Activated naive CD8-positive, alpha-beta T cell treated with anti-CD3 and anti-CD28 coated beads, Interleukin-2, amount 50 U/mL, for 16 hours (primary cell): ENCODE measurements around the gene CREB3L4.
"Not testable (repeated sequence)": the region's sequence is repeated elsewhere in the genome, so short reads cannot be mapped to it uniquely, and the experiment has no call there.

Source experiments
- DNase-seq: peaks from one replicate; pipeline ENCODE4 v3.0.0-alpha.2; 2020; ENCODE audit warnings: low read depth, low spot score

Gene CREB3L4

DNA sequence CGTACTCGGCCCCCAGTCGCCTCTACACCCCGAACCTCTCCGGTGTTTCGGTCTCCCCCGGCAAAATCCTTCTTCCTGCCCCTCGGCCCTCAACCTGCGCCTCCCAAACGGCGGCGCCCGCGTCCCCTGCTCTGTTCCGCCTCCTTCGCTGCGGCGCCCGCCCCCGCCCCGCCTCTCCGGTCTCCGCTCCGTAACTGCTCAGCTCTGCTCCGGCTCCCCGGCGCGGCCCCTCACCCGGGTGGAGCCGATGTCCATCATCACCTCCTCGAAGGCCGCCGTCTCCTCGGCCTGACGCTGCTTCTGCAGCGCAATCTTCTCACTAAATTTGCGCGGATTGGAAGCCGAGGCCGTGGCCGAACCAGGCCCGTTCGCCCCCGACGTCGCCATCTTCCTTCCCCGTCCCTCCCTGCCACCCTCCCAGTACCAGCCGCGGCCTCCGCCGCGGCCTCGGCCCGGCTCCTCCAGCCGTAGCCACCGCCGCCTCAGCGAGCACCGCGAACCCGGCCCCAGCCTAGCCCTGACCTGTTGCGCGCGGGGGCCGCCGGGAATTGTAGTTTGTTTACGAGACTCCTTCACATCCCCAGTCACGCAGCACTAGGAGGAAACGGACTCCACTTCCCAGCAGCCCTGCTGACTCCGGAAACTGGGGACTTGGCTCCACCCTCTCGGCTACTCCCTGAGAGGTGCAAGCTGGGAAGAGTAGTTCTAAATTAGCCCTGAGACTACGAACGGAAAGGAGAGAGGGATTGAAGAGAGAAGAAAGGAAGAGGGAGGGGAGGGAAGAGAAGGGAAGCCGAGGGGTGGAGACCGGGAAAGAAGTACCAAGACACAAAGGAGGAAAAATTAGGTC is 9.4 kb upstream of the CREB3L4 start, which contains the start of gene CRTC2:
Gene CRTC2, minus strand, starts transcription at position 502 of the 850 bp plus-strand sequence. Its CDS starts 115 bp downstream, at position 387.
- DNase-seq = peak; percentile 96

DNA sequence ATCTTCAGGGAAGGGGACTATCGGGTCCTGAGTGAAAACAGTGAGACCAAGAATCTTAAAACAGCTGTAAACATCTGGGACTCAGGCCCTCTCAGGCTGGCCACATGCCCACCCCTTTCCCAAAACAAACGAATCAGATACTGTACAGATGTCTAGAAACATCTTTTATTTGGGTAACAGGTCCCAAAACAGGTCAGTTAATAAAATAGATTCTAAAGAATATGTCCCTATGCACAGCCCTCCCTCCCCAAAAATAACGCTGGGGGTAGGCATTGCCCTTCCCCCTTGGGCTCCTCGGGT is 8.8 kb upstream of the CREB3L4 start:
- no peak for DNase-seq

DNA sequence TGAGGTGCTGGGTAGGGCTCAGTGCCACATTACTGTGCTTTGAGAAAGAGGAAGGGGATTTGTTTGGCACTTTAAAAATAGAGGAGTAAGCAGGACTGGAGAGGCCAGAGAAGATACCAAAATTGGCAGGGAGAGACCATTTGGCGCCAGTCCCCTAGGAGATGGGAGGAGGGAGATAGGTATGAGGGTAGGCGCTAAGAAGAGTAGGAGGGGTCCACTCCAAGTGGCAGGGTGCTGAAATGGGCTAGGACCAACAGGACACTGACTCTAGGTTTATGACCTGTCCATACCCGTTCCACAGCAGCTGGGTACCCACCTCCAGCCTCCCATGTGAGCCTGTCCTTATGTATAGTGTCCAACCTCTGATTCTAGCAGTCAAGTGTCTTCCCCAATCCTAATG is 8.2 kb upstream of the CREB3L4 start:
- DNase-seq = no peak

DNA sequence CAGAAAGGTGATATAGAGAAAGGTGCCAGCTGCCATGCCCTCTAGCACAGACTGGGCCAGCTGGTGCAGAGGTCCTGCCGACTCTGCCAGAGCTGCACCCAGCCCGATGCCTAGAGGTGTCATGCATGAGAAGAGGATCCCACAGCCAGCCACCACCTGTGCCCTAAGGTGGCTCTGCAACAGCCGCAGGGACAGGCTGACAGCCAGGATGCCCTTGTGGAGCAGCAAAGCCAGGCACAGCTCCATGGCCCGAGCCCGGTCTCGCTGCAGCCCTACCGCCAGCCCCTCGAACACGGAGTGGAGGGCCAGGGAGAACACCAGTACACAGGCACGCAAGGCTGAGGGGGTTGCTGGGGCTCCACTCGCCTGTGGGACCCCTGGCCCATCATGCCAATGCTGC is 7.5 kb upstream of the CREB3L4 start:
- DNase-seq = no peak

DNA sequence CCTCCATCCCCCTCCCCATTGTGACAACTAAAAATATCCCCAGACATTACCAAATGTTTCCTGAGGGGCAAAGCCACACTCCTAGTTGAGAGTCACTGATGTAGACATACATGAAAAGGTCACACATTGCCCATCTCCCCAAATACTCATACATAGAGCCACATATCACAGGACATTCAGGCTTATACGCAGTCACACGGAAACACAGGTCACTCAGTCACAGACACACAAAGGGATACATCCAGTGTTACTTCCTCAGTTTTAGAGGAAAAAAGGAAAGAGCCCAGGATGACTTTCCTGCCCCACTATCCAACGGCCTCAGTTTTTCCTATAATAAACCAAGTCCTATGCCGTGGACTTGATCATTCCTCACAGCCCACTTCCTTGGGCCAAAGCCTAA is 6.3 kb upstream of the CREB3L4 start:
- no peak for DNase-seq

DNA sequence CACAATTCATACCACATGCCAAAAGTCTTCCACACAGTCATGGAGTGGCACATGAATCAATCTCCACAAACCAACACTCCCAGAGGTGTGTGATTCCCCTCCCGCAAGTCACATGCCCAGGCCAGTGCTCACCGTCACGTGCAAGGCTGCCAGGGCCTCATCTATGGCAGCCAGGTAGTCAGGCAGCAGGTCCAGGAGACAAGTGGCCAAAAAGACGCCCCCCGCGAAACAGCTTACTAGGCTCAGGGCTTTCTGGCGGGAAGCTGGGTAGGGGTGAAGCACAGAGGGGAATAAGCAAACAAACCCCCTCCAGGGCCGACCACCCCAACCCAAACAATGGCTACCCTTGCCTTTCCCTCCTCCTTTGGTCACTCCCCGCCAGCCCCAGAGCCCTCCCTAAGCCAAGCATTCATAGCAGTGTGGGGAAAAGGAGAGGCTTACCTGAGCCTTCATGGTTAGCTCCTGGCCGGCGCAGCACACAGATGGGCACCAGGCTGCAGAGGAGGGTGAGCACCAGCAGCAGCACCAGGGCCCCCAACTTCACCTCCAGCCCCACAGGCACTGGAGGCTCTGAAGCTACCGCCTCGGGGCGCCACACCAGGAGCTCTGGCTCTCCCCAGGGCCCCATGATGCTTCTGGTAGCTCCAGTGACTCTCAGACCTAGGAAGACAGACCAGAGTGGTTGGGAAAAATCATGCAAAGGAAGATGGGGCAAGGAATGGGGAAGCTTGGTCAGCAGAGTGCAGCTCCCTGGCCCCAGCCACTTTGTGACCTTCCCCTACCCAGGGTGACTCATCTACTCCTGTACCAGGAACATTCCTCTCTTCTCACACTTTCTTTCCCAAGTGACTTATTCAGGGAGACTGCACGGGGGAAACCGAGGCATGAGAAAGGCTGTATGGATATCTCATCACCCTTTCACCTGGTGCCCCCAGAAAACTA is 5.3 kb upstream of the CREB3L4 start:
- DNase-seq = no peak

DNA sequence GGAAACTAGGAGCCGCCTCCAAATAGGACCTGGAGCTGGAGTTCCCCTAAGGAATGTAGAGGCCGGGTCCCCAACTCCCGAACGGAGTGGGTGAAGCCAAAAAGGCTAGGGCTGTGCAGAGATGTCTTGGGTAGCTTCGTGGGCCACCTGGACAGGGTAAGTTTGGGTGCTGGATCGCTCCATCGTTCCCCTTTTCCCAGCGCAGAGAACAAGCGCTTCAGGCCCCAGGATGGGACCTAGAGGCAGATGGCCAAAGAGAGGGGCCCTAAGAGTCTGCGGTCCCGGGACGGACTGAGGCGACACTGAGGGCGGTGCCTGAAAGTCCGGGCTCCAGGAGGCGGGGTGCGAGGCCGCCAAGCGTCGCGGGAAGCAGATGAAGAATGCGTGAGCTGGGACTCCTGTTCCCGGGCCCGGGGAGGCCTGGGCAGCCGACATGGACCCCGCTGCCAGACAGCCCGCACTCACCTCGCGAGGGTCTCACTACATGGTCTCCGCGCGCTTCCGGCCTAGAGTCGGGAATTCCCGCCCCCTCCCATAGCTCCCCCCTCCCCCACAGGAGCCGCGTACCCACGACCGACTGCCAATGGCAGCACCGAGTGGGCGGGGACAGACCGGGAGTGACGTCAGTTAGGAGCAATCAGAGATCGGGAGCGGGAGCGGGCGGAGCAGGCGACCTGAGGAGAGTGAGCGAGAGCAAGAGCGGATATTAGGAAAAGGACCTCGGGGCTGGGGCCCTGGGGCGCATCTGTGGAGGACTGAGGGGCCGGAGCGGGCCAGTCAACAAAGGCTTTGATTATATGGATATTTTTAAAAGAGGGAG is 4.5 kb upstream of the CREB3L4 start, which contains the start of gene SLC39A1:
Gene SLC39A1, minus strand, starts transcription at position 508 of the 820 bp plus-strand sequence. CDS start 822 bp downstream, outside the sequence.
- peak; percentile 85 for DNase-seq

DNA sequence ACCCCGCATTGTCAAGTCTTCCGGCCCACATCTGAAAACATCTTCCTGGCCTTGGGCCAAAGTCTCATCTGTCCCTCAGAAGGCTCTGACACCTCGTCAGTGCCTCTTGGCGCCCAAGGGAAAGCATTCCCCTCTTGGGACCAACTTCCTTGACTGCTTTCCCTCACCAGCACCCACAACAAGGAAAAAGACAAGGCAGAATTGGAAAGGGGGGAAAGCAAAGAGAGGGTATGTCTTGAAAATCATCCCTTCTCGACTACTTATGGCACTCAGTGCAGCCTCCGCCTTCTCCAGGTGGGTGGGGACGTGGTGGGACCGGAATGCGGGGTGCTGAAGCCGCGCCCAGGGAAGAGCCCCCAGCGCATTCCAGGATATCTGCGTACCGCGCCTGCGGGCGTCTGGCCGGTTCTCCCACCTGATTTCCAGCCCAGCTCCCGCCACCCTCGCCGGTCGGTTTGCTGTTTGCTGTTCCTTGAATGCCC is 3.8 kb upstream of the CREB3L4 start:
- DNase-seq = no peak

DNA sequence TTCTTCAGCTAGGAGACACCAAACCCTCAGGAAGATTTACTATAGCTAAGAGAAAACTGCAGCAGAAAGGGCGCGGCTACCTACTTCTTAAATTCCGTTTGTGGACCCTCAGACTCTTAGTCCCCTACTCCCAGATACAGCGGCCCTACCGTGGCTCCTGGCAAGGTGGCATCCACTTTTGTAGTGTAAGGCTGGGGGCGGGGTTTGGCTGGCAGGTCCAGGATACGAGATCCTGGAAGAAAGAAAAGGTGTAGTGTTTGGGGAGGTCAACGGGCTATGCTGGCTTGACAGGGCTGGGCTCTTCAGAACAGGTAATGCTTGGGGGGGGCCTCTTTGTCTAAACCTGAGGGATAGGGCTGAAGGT is 280 bp downstream of the CREB3L4 start:
- no peak for DNase-seq

DNA sequence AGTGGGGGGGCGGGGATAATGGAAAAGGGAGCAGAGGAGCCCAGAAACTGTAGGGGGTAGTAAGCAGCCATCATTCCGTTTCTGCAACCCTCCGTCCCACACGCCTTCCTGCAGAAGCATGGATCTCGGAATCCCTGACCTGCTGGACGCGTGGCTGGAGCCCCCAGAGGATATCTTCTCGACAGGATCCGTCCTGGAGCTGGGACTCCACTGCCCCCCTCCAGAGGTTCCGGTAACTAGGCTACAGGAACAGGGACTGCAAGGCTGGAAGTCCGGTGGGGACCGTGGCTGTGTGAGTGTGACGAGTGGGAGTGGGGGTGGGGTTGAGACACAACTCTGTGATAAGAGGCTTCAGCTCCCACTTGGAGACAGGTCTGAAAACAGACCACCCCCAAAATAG is 706 bp downstream of the CREB3L4 start:
- no peak for DNase-seq

DNA sequence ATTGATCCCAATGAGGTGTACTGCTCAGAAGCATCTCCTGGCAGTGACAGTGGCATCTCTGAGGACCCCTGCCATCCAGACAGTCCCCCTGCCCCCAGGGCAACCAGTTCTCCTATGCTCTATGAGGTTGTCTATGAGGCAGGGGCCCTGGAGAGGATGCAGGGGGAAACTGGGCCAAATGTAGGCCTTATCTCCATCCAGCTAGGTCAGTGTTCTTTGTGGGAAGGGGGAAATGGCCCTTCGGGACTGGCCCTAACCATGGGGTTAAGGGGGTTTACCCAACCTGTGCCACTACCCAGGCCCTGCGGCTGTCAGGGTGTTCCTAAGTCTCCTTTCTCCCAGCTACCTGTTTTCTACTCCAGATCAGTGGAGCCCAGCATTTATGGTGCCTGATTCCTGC is 1.3 kb downstream of the CREB3L4 start:
- DNase-seq = no peak

DNA sequence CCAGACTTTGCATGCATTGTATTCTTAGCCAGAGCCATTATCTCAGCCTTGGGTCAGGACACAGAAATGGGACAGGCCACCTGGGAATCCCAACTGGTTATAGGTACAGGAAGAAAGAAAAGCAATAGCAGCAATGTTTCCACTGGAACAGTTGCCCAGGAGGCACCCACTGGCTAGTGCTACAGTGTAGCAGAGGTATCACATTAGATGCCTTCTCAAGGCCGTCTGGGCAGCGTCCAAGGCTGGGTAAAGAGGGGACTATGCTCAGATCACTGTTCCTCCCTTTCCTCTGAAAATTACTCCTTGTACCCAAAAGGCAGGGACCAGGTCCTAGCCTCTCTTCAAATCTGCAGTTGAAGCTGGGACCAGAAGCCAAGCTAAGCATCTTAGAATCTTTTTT is 2.6 kb downstream of the CREB3L4 start:
- DNase-seq = no peak

DNA sequence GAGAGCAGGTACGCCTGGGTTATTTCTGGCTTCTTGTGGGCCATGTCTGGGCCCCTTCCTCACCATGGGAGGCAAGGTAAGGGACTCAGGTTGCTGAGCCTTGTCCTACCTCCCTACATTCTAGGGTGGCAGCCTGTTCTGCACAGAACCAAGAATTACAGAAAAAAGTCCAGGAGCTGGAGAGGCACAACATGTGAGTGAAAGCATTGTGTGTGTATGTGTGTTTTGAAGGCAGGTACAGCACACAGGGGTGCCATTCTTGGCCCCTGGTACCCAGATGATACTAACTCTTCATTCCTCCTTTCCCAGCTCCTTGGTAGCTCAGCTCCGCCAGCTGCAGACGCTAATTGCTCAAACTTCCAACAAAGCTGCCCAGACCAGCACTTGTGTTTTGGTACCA is 5.4 kb downstream of the CREB3L4 start:
- DNase-seq = no peak

DNA sequence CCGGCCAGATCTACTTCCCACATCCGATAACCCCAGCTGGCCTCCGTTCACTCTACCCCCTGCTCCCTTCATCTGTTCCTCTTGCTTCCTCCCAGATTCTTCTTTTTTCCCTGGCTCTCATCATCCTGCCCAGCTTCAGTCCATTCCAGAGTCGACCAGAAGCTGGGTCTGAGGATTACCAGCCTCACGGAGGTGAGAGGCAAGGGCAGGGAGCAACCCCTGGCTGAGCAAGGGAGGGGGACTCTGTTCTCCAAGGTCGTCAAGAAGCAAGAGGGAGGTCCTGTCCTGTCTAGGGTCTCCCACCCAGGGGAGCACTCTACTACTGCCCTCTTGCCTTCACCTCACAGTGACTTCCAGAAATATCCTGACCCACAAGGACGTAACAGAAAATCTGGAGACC is 5.8 kb downstream of the CREB3L4 start:
- no peak for DNase-seq

DNA sequence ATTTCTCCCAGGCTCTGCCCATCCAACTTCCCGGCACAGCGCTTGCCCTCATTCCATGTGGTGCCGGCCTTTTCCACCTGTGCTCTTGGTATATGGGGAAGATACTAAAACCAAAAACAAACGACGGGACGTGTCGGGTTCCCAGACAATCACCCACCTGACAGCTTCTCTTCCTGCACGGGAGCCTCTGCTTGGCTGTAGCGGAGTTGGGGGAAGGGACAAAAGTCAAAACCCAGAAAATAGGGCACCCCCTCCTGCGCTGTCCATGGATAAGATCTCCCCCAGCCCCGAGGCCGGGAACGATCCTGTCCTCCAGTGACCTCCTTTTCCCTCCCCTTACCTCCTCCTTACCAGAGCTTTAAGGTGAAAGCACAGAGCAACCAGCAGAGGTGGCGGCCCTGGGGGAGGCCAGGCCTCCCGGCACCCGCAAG is 9.1 kb downstream of the CREB3L4 start:
- DNase-seq = no peak

DNA sequence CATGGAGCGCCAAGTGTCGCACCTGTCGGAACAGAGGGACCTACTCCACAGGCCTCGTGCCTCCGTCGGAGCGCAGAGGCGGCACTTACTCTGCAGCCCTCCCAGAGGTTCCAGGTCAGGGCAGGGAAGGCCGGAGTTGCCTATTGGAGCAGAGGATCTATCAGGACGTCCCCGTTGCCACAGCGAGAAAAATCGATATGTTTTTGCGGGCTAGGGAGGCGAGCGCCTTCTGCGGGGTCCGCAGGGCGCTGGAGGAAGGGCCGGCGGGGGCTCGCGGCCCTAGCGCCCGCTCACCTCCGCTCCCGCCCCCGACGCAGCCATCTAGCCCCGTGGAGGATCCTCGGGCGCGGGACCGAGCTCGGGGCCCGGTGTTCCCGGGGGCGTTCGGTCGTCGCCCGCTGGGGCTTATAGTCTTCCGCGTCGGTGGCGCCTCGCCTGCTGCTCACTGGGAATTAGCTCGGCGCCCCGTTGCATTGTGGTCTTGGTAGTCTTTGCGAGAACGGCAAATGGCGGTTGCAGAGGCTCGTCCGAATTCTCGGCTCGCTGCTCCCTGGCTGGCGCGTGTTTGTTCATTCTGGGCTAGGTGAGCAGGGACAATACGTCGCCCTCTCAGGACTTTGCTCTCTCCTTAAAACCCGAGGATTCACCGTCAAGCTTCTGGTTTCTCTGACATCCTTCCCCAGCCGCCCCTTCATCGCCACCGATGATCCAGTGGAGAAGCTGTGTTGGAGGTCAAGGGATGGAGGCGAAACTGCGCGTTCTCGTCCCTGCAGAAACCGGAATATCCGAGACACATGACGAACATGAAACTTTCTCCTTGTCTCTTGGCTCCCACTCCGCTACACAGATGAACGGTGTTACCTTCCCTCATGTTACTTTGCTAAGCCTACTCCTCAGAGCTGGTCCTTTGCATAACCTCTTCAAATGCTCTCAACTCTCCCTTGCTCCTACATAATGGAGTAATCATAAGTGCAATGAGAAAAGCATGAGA is 9.8 kb downstream of the CREB3L4 start, which contains the start of gene JTB:
Gene JTB, minus strand, starts transcription at position 425 of the 991 bp plus-strand sequence. Its CDS starts 422 bp downstream, at position 3.
- DNase-seq = peak; percentile 75

DNA sequence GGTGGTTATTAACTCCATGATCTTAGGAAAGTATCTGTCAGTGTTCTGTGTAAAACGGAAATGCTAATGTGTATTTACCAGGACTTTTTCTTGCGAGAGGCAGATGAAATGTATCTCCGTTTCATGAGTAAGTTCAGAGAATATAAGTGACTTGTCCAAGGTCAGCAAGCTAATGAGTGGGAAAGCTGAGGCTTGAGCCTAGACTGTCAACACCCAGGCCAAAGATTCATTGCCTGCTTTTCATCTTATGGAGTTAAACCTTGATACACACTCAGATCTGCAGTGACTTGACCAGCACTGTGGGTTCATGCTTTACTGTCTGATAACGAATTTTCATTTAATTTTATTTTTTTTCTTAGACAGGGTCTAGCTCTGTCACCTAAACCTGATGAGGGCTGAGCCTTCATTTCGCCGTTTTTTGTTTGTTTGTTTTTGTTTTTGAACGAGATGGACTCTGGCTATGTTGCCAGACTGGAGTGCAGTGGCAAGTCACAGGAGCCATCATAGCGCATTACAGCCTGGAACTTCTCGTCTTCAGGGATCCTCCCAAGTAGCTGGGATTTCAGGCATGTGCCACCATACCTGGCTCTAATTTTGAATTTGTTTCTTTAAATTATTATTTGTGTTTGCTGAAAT is 10.7 kb downstream of the CREB3L4 start:
- DNase-seq = no peak

DNA sequence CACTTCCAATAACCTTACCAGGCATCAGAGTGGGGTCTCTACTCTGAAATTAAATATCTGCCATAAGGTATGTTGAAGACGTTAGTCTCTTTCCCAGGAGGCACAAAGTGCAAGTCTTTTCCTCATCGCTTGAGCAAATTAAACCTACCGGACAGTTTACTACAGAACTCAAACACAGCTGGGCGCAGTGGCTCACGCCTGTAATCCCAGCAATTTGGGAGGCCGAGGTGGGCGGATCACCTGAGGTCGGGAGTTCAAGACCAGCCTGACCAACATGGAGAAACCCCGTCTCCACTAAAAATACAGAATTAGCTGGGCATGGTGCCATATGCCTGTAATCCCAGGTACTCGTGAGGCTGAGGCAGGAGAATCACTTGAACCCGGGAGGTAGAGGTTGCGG is 11.4 kb downstream of the CREB3L4 start:
- not testable (repeated sequence) for DNase-seq

DNA sequence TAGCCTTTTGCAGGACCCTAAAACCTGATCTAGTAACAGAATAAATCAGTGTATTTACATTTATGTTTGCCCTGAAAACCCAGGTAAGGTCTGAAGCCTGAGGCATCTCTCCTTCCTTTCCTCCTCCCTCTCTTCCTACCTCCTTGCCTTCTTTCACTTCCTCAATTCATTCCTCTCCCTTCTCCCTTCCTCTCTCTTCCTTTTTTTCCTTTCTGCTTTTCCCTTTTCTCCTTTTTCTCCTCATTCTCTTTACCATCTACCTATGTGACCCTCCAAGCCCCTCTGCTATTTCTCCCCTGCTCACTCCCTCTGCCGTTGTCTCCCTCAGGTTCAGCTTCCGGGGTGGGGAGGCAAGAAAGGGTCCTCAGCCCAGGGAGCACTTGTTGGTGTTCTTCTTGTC is 14.0 kb downstream of the CREB3L4 start:
- not testable (repeated sequence) for DNase-seq
